Lower leg skin (tissue), 3 donors: ENCODE data around the gene TMC5.

Experiments used
- CTCF ChIP-seq, 3 donors: fragments of 450-650 bp; IDR thresholded peaks; one replicate each; pipeline ENCODE4 v1.5.1; 2016; ENCODE audit warnings: antibody characterized with exemption in 3 of 3, mild to moderate bottlenecking in 3 of 3, moderate library complexity in 2 of 3
- POLR2A ChIP-seq, 2 donors: fragments of 450-650 bp; IDR thresholded peaks; one replicate each; pipeline ENCODE4 v1.6.1; 2016 to 2017; ENCODE audit warnings: antibody characterized with exemption in 2 of 2, mild to moderate bottlenecking in 1 of 2, moderate library complexity in 1 of 2

- TF ChIP-seq CTCF (IDR thresholded peaks at IDR 0.05): no peak
- no peak for TF ChIP-seq POLR2A (IDR thresholded peaks at IDR 0.05)
Observed at GRCh38 chr16:19434584-19434983, 16.9 kb downstream of the TMC5 start.
